Esophagus squamous epithelium (tissue), 5 donors: ENCODE measurements around the gene PRR5. TPM values are rescaled to one million over a fixed set of nuclear protein-coding genes. Genes with fewer than 3 reads are reported as not detected.

ENCODE experiments used
- DNase-seq: peaks from one replicate; lab custom pipeline; 2025; lab: John Stamatoyannopoulos, UW
- H3K27ac ChIP-seq, 4 donors: fragments of 200-600 bp; sonication (generic); one replicate each; pipeline ENCODE4 v1.5.1; 2016 to 2019; ENCODE audit warnings: mild to moderate bottlenecking in 1 of 4
- H3K27me3 ChIP-seq, 4 donors: fragments of 200-600 bp; sonication (generic); 1 replicate in 3 of 4; 2 replicates in 1 of 4; pipeline versions ENCODE4 v1.5.1 to v1.6.0; 2017 to 2021; ENCODE audit warnings: antibody characterized with exemption in 1 of 4
- H3K36me3 ChIP-seq, 3 donors: fragments of 200-600 bp; sonication (generic); one replicate each; pipeline ENCODE4 v1.5.1; 2016 to 2019
- H3K4me1 ChIP-seq, 3 donors: fragments of 200-600 bp; sonication (generic); one replicate each; pipeline ENCODE4 v1.5.1; 2017 to 2019
- H3K4me3 ChIP-seq, 4 donors: fragments of 200-600 bp; sonication (generic); 1 replicate in 3 of 4; 2 replicates in 1 of 4; pipeline ENCODE4 v1.5.1; 2016 to 2019; ENCODE audit warnings: mild to moderate bottlenecking in 2 of 4, moderate library complexity in 1 of 4
- H3K9me3 ChIP-seq, 3 donors: fragments of 200-600 bp; sonication (generic); one replicate each; pipeline ENCODE4 v1.5.1; 2016 to 2019
- POLR2A ChIP-seq, 4 donors: fragments of 450-650 bp; IDR thresholded peaks; one replicate each; pipeline ENCODE4 v1.6.1; 2017; ENCODE audit warnings: antibody characterized with exemption in 4 of 4, mild to moderate bottlenecking in 4 of 4, moderate library complexity in 3 of 4
- WGBS, 2 donors: methylation state at CpG; one replicate each; pipeline ENCODE4 v1.1.5; 2018; 5-methylcytosine and 5-hydroxymethylcytosine counted together
- intact Hi-C: fragments of 100-400 bp; cut with DNase I; formaldehyde crosslinking; loops from one replicate; pipeline ENCODE4 v1.15.0; 2022
- total RNA-seq, 4 donors: library from RNA; depleted of rRNA; stranded (reverse); fragments of >200 nt; gene quantifications; one replicate each; pipeline ENCODE4 v1.1.0, GENCODE V29; 2016
- TF ChIP-seq, protein P1 (sequence below), 6 experiments: fragments of 450-650 bp in 4 of 6; fragments of 200-600 bp in 2 of 6; sonication (generic) in 2 of 6; IDR thresholded peaks; one replicate each; pipeline ENCODE4 v1.5.1; 2016 to 2019; ENCODE audit warnings: antibody characterized with exemption in 6 of 6, mild to moderate bottlenecking in 4 of 6, moderate library complexity in 4 of 6
- donor health status: DM: yes; HTN: yes; CAD: no.

Gene PRR5
- total RNA-seq, 4 donors from 2014 or later: 20.8 to 33.0 (median 23.4) TPM

DNA sequence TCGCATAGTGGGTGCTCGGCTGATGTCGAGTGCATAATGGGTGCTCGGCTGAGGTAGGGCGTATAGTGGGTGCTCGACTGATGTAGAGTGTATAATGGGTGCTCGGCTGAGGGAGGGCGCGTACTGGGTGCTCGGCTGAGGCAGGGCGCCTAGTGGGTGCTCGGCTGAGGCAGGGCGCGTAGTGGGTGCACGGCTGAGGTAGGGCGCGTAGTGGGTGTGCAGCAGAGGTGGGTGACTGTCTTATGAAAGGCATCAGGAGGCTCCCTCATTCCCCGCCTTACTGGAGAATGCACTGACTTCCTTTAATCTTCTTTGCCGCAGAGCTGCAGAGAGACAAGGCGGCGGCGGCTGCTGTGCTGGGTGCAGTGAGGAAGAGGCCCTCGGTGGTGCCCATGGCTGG is 84.1 kb downstream of the PRR5 start:
- Histone ChIP-seq H3K27ac (no peak overlapping the region), H3K4me1 (no peaks in the 10 kb centered on the region), H3K9me3 (no peaks in the 10 kb centered on the region), H3K36me3 (peaks cover 0 to 10% (median 0%) of the 10 kb centered on the region in 3 donors), H3K27me3 (peaks cover 0 to 4% (median 0%) of the 10 kb centered on the region in 4 donors), H3K4me3 (no peak overlapping the region)
- intact Hi-C loops: no loop called here
- DNase-seq: no peak
- 88 to 91% methylated on average over 17 to 23 of the region's 23 CpGs for WGBS, 2 donors
- TF ChIP-seq POLR2A (IDR thresholded peaks at IDR 0.05): no peak
- TF ChIP-seq, protein P1, sequence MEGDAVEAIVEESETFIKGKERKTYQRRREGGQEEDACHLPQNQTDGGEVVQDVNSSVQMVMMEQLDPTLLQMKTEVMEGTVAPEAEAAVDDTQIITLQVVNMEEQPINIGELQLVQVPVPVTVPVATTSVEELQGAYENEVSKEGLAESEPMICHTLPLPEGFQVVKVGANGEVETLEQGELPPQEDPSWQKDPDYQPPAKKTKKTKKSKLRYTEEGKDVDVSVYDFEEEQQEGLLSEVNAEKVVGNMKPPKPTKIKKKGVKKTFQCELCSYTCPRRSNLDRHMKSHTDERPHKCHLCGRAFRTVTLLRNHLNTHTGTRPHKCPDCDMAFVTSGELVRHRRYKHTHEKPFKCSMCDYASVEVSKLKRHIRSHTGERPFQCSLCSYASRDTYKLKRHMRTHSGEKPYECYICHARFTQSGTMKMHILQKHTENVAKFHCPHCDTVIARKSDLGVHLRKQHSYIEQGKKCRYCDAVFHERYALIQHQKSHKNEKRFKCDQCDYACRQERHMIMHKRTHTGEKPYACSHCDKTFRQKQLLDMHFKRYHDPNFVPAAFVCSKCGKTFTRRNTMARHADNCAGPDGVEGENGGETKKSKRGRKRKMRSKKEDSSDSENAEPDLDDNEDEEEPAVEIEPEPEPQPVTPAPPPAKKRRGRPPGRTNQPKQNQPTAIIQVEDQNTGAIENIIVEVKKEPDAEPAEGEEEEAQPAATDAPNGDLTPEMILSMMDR (IDR thresholded peaks at IDR 0.05): no peak

DNA sequence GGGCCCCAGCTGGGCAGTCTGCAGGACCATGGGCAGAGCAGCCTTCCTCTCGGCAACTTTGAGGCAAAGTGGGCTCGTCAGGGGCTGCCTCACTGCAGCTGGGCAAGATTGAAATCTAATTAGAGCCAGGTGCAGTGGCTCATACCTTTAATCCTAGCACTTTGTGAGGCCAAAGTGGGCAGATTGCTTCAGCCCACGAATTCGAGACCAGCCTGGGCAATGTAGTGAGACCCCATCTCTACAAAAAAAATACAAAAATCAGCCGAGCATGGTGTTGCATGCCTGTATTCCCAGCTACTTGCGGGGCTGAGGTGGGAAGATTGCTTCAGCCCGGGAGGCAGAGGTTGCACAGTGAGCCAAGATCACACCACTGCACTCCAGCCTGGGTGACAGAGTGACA is 84.6 kb downstream of the PRR5 start:
- DNase-seq: no peak
- Histone ChIP-seq H3K36me3 (peaks cover 0 to 10% (median 0%) of the 10 kb centered on the region in 3 donors), H3K4me3 (no peak overlapping the region), H3K27ac (no peak overlapping the region), H3K27me3 (peaks cover 0 to 4% (median 0%) of the 10 kb centered on the region in 4 donors), H3K4me1 (no peaks in the 10 kb centered on the region), H3K9me3 (no peaks in the 10 kb centered on the region)
- 87 to 94% methylated on average over 3 to 5 of the region's 7 CpGs for whole genome bisulfite sequencing, 2 donors
- intact Hi-C loops: no loop called here
- TF ChIP-seq, protein P1 (IDR thresholded peaks at IDR 0.05): no peak
- no peak for TF ChIP-seq POLR2A (IDR thresholded peaks at IDR 0.05)

Other genes starting within 250 kb of the PRR5 start
- 10 to 100 TPM in 1 of 4 donors, 1 to 10 TPM in 3; 6.7 to 16.6 (median 8.4) TPM for gene RTL6, start 204.0 kb upstream of the PRR5 start, total RNA-seq
- 10 to 100 TPM in 2 of 4 donors, 1 to 10 TPM in 2; 3.6 to 15.0 (median 11.5) TPM for gene ARHGAP8, start 50.4 kb downstream of the PRR5 start, total RNA-seq